Esophagus squamous epithelium (tissue), 5 donors: ENCODE measurements around the gene MEIS1. TPM values are rescaled to one million over a fixed set of nuclear protein-coding genes. Genes with fewer than 3 reads are reported as not detected.

Experiments
- DNase-seq: peaks from one replicate; lab custom pipeline; 2025; lab: John Stamatoyannopoulos, UW
- H3K27ac ChIP-seq, 4 donors: fragments of 200-600 bp; sonication (generic); one replicate each; pipeline ENCODE4 v1.5.1; 2016 to 2019; ENCODE audit warnings: mild to moderate bottlenecking in 1 of 4
- H3K27me3 ChIP-seq, 4 donors: fragments of 200-600 bp; sonication (generic); 1 replicate in 3 of 4; 2 replicates in 1 of 4; pipeline versions ENCODE4 v1.5.1 to v1.6.0; 2017 to 2021; ENCODE audit warnings: antibody characterized with exemption in 1 of 4
- H3K36me3 ChIP-seq, 3 donors: fragments of 200-600 bp; sonication (generic); one replicate each; pipeline ENCODE4 v1.5.1; 2016 to 2019
- H3K4me1 ChIP-seq, 3 donors: fragments of 200-600 bp; sonication (generic); one replicate each; pipeline ENCODE4 v1.5.1; 2017 to 2019
- H3K4me3 ChIP-seq, 4 donors: fragments of 200-600 bp; sonication (generic); 1 replicate in 3 of 4; 2 replicates in 1 of 4; pipeline ENCODE4 v1.5.1; 2016 to 2019; ENCODE audit warnings: mild to moderate bottlenecking in 2 of 4, moderate library complexity in 1 of 4
- H3K9me3 ChIP-seq, 3 donors: fragments of 200-600 bp; sonication (generic); one replicate each; pipeline ENCODE4 v1.5.1; 2016 to 2019
- POLR2A ChIP-seq, 4 donors: fragments of 450-650 bp; IDR thresholded peaks; one replicate each; pipeline ENCODE4 v1.6.1; 2017; ENCODE audit warnings: antibody characterized with exemption in 4 of 4, mild to moderate bottlenecking in 4 of 4, moderate library complexity in 3 of 4
- WGBS, 2 donors: methylation state at CpG; one replicate each; pipeline ENCODE4 v1.1.5; 2018; 5-methylcytosine and 5-hydroxymethylcytosine counted together
- intact Hi-C: fragments of 100-400 bp; cut with DNase I; formaldehyde crosslinking; loops from one replicate; pipeline ENCODE4 v1.15.0; 2022
- total RNA-seq, 4 donors: library from RNA; depleted of rRNA; stranded (reverse); fragments of >200 nt; gene quantifications; one replicate each; pipeline ENCODE4 v1.1.0, GENCODE V29; 2016
- TF ChIP-seq, protein P1 (sequence below), 6 experiments: fragments of 450-650 bp in 4 of 6; fragments of 200-600 bp in 2 of 6; sonication (generic) in 2 of 6; IDR thresholded peaks; one replicate each; pipeline ENCODE4 v1.5.1; 2016 to 2019; ENCODE audit warnings: antibody characterized with exemption in 6 of 6, mild to moderate bottlenecking in 4 of 6, moderate library complexity in 4 of 6
- donor health status: DM: yes; HTN: yes; CAD: no.

The MEIS1 gene
- total RNA-seq, result 10 to 100 TPM; 17.8 to 56.1 (median 28.5) TPM

DNA sequence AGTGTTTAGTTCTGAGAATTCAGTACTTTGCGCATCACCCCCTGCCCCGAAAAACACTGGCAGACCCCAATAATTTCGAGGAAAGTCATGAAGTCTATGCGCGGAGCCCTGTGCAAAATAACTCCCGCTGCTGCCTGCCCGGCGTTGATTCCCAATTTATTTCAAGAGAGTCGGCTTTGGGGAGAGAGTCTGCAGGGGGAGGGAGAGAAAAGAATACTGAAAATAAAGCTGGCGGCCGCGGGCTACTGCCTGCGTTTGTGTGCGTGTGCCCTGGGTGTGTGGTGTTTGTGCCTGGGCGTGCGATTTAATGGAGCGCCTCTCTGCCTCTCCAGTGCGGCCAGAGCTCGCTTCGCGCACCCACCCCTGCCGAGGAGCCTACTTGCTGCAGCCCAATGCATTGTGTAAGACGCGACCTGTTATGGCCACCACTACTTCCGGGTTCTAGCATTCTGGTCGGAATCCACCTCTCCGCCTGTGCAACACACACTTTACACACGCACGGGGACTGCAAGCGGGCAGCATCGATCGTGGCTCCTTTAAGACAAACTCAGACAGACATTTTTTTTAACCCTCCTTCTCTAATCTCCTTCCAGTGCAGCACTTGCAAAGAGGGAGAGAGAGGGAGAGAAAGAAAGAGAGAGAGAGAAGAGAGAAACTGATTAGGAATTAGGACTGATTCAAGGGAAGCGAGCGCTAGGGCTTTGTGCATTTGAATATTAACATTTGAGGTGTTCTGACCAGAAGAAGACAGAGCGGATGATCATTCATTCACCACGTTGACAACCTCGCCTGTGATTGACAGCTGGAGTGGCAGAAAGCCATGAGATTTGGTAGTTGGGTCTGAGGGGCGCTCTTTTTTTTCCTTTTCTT is at the start of gene MEIS1:
Gene MEIS1 (plus strand): TSS at position 447 of the 870 bp plus-strand sequence. CDS start 732 bp downstream, outside the sequence.
- intact Hi-C loops, result loop anchor here (5.0 kb wide), 1 partner anchor 142 kb away; no protein-coding TSS in a partner anchor
- Histone ChIP-seq H3K4me1 (peaks cover 0 to 21% (median 0%) of the 10 kb centered on the region in 3 donors), H3K9me3 (no peaks in the 10 kb centered on the region), H3K4me3 (peak within 1 kb of the TSS; percentile 68 to 78 (median 74)), H3K36me3 (peaks cover 0 to 14% (median 8%) of the 10 kb centered on the region in 3 donors), H3K27ac (peak within 1 kb of the TSS; percentile 92 to 98 (median 94)), H3K27me3 (peaks cover 0 to 25% (median 0%) of the 10 kb centered on the region in 4 donors)
- DNase-seq, result peak; percentile 39
- WGBS, 2 donors, result 0 to 1% methylated on average over 28 to 29 of the region's 38 CpGs
- TF ChIP-seq, protein P1, sequence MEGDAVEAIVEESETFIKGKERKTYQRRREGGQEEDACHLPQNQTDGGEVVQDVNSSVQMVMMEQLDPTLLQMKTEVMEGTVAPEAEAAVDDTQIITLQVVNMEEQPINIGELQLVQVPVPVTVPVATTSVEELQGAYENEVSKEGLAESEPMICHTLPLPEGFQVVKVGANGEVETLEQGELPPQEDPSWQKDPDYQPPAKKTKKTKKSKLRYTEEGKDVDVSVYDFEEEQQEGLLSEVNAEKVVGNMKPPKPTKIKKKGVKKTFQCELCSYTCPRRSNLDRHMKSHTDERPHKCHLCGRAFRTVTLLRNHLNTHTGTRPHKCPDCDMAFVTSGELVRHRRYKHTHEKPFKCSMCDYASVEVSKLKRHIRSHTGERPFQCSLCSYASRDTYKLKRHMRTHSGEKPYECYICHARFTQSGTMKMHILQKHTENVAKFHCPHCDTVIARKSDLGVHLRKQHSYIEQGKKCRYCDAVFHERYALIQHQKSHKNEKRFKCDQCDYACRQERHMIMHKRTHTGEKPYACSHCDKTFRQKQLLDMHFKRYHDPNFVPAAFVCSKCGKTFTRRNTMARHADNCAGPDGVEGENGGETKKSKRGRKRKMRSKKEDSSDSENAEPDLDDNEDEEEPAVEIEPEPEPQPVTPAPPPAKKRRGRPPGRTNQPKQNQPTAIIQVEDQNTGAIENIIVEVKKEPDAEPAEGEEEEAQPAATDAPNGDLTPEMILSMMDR (IDR thresholded peaks at IDR 0.05), result no peak
- TF ChIP-seq POLR2A (IDR thresholded peaks at IDR 0.05), result peak in 3 of 4 donors; percentile 62 to 95 (median 90)

DNA sequence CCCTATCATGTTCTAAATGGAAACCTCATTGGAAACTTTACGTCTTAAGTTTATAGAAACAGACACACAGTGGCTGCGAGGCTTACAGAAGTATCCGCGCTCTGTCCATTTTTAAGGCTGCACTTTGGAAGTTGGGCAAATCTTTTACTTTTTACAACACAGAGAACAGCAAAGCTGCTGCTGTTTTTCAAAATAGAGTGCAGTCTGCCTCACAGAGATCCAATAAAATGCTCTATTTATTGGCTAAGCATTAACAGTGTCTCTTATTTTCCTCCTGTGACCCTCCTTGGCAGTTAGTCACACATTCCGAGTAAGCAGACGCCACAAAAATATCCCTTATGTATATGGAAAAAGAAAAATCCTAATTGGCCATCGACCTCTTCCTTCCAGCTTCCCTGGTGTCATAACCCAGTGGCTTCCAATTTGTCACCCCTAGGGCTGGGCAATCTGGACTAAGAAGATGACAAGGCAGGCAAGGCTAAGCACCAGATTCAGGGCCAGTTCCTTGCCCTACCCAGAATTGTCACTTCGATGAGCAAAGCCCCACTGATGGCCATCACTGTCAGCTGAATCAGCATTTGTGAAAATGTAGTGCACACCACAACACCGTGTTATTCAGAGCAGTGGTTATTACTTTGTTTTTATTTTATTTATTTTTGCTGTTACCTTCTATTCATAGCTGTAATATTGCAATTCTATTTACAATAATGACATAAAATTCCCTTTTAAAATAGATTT is 47.7 kb upstream of the MEIS1 start:
- no peak for DNase-seq
- Histone ChIP-seq H3K36me3 (no peaks in the 10 kb centered on the region), H3K27me3 (no peaks in the 10 kb centered on the region), H3K27ac (peak overlapping the region in 1 of 4 donors; percentile 46), H3K4me3 (no peak overlapping the region), H3K4me1 (peaks cover 0 to 26% (median 5%) of the 10 kb centered on the region in 3 donors), H3K9me3 (no peaks in the 10 kb centered on the region)
- TF ChIP-seq POLR2A (IDR thresholded peaks at IDR 0.05), result no peak
- TF ChIP-seq, protein P1 (IDR thresholded peaks at IDR 0.05), result no peak
- intact Hi-C loops, result no loop called here
- WGBS, 2 donors, result 71 to 75% methylated on average over 9 of the region's 9 CpGs

DNA sequence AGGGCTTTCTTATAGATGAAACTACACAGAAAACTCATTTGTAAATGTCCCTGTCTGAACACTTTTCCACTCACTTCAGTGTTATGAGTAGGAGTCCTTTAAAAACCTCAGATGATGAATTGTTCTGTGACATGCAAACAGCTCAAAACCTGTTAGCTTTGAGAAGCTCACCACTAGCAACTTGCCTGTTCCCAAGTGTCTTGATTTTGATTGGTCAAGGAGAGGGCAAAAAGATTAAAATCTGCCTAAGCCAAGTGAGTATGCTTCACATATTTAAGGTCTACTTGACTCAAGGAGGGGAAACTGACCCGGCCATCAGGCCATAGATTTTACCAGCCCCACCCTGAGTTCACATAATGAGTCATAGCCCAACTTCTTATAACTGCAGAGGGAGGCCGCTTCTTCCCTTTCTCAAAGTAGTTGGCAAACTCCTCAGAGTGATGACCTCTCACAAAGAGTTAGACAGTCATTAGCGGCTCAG is 45.2 kb upstream of the MEIS1 start:
- H3K9me3 ChIP-seq, result no peaks in the 10 kb centered on the region
- intact Hi-C loops, result no loop called here
- H3K27ac ChIP-seq, result peak overlapping the region; percentile 81 to 93 (median 84)
- peaks cover 0 to 26% (median 5%) of the 10 kb centered on the region in 3 donors for H3K4me1 ChIP-seq
- H3K4me3 ChIP-seq, result peak overlapping the region in 2 of 4 donors; percentile 28 to 50
- DNase-seq, result no peak
- H3K27me3 ChIP-seq, result no peaks in the 10 kb centered on the region
- no peak for TF ChIP-seq POLR2A (IDR thresholded peaks at IDR 0.05)
- TF ChIP-seq, protein P1 (IDR thresholded peaks at IDR 0.05), result no peak
- no peaks in the 10 kb centered on the region for H3K36me3 ChIP-seq
- WGBS, 2 donors, result 15 to 56% methylated on average over 2 to 3 of the region's 3 CpGs

DNA sequence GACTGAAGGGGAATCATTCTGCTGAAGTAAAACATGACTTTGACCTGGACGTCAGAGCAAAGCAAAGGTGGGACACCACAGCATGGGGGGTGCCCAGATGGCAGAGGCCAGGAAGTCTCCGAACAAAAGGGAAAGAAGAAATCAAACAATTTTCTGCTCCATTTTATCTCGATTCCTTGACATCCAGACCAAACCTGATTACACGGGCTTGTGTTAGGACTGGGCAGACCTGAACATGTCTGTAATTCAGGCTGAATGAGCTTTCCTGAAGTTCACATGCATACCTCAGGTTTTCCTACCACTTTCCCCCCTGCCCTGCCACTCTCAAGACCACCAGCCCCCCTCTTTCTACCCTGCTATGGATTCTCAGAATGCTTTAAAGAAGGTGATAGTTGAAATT is 44.8 kb upstream of the MEIS1 start:
- H3K27me3 ChIP-seq, result no peaks in the 10 kb centered on the region
- intact Hi-C loops, result no loop called here
- H3K36me3 ChIP-seq, result no peaks in the 10 kb centered on the region
- WGBS, 2 donors, result 34 to 49% methylated on average over 4 of the region's 4 CpGs
- TF ChIP-seq POLR2A (IDR thresholded peaks at IDR 0.05), result no peak
- TF ChIP-seq, protein P1 (IDR thresholded peaks at IDR 0.05), result no peak
- H3K27ac ChIP-seq, result peak overlapping the region; percentile 81 to 93 (median 84)
- H3K4me1 ChIP-seq, result peaks cover 0 to 26% (median 5%) of the 10 kb centered on the region in 3 donors
- H3K9me3 ChIP-seq, result no peaks in the 10 kb centered on the region
- peak overlapping the region in 3 of 4 donors; percentile 28 to 50 (median 31) for H3K4me3 ChIP-seq
- DNase-seq, result no peak
